Body of pancreas (tissue), 4 donors: ENCODE data around the gene ZFPL1.

Experiments used
- CTCF ChIP-seq, 7 experiments: fragments of 450-650 bp in 4 of 7; fragments of 200-600 bp in 3 of 7; sonication (generic) in 3 of 7; IDR thresholded peaks; one replicate each; pipeline ENCODE4 v1.5.1; 2016 to 2019; ENCODE audit warnings: antibody characterized with exemption in 7 of 7
- POLR2A ChIP-seq, 3 donors: fragments of 450-650 bp; IDR thresholded peaks; one replicate each; pipeline ENCODE4 v1.6.1; 2016; ENCODE audit warnings: antibody characterized with exemption in 3 of 3, mild to moderate bottlenecking in 2 of 3

GRCh38 chr11:65057526-65057925, 26.5 kb upstream of the ZFPL1 start:
- TF ChIP-seq CTCF (IDR thresholded peaks at IDR 0.05), result no peak
- TF ChIP-seq POLR2A (IDR thresholded peaks at IDR 0.05), result no peak
